K562 (cell line): ENCODE measurements around the gene MRPL37. TPM values are rescaled to one million over a fixed set of nuclear protein-coding genes. Genes with fewer than 3 reads are reported as not detected.

Experiments
- ATAC-seq: fragments of 200-7000 bp; cut with Tn5 transposase; 3 replicates; pipeline ENCODE4 v1.9.1; 2020; ENCODE audit warnings: moderate library complexity
- BruUV-seq: library from RNA; stranded (reverse); fragments of 400-500 nt; replicated peaks from 2 replicates; lab custom pipeline; 2021; lab: Mats Ljungman, UMichigan
- CTCF ChIA-PET: fragments of 300-600 bp; formaldehyde crosslinking; extraction: SDS; loops from one replicate; lab custom pipeline; 2021; ENCODE audit warnings: low intra/inter-chr PET ratio; lab: Yijun Ruan, JAX
- POLR2A ChIA-PET: fragments of 300-600, 350-650 bp; sonication (Branson Sonifier 250); formaldehyde crosslinking; extraction: SDS; loops from one replicate; lab custom pipeline; 2021; ENCODE audit warnings: antibody characterized with exemption, inconsistent platforms; lab: Yijun Ruan, JAX
- DNase-seq, 4 experiments: peaks; one replicate each; pipeline versions ENCODE4 v3.0.0 to v3.0.0-alpha.2; 2011 to 2018; ENCODE audit warnings: low spot score in 3 of 4, mixed read lengths in 3 of 4; ENCODE audit errors: extremely low read depth in 1 of 4
- FAIRE-seq: peaks from 2 replicates; lab custom pipeline; 2011; peaks lifted over from hg19 to GRCh38; lab: Jason Lieb, UNC
- H2AFZ ChIP-seq: 2 replicates; pipeline ENCODE4 v1.6.0; 2011; ENCODE audit warnings: low read depth, low read length, control low read depth, inconsistent platforms
- H3K27ac ChIP-seq: fragments of 200-600 bp; 3 replicates; pipeline ENCODE4 v1.8.0; 2011; ENCODE audit warnings: low read depth, mild to moderate bottlenecking, control low read depth, inconsistent platforms, low read length, moderate library complexity, mixed read lengths; ENCODE audit errors: extremely low read depth
- H3K27me3 ChIP-seq, 2 experiments: fragments of 300-600 bp in 1 of 2; 2 replicates in 1 of 2; 3 replicates in 1 of 2; pipeline versions ENCODE4 v1.6.0 to v1.8.0; 2011; ENCODE audit warnings: inconsistent platforms in 2 of 2, low read length in 2 of 2, mild to moderate bottlenecking in 1 of 2, mixed read lengths in 1 of 2, moderate library complexity in 1 of 2; ENCODE audit not compliant: control insufficient read depth in 2 of 2, insufficient read depth in 2 of 2
- H3K36me3 ChIP-seq: fragments of 300-600 bp; 3 replicates; pipeline ENCODE4 v1.8.0; 2011; ENCODE audit warnings: mild to moderate bottlenecking, low read length, inconsistent platforms; ENCODE audit not compliant: control insufficient read depth, insufficient read depth
- H3K4me1 ChIP-seq, 2 experiments: fragments of 200-600 bp in 1 of 2; replicated peaks in 1 of 2; 2 replicates in 1 of 2; 3 replicates in 1 of 2; pipeline versions ENCODE4 v1.5.1 to v1.8.0; 2011; ENCODE audit warnings: inconsistent platforms in 2 of 2, low read length in 2 of 2, mild to moderate bottlenecking in 1 of 2, mixed read lengths in 1 of 2, moderate library complexity in 1 of 2; ENCODE audit not compliant: control insufficient read depth in 2 of 2, insufficient read depth in 2 of 2
- H3K4me2 ChIP-seq: 2 replicates; pipeline ENCODE4 v1.6.1; 2011; ENCODE audit warnings: low read length, control low read depth, inconsistent platforms, mixed read lengths; ENCODE audit not compliant: insufficient read depth
- H3K4me3 ChIP-seq: fragments of 200-600 bp; sonication (generic), shearing (Covaris generic); 2 replicates; pipeline ENCODE4 v1.5.1; 2016; ENCODE audit warnings: control low read depth, inconsistent platforms
- H3K79me2 ChIP-seq: fragments of 200-600 bp; 3 replicates; pipeline ENCODE4 v1.8.0; 2011; ENCODE audit warnings: low read length, inconsistent platforms; ENCODE audit not compliant: control insufficient read depth, insufficient read depth
- H3K9ac ChIP-seq, 2 experiments: 2 replicates each; pipeline versions ENCODE4 v1.6.0 to v1.6.1; 2011; ENCODE audit warnings: low read depth in 2 of 2, low read length in 2 of 2, control low read depth in 1 of 2, inconsistent platforms in 1 of 2, mild to moderate bottlenecking in 1 of 2, mixed read lengths in 1 of 2; ENCODE audit not compliant: insufficient read depth in 1 of 2
- H3K9me1 ChIP-seq: one replicate; pipeline ENCODE4 v1.6.0; 2011; ENCODE audit warnings: inconsistent platforms, mild to moderate bottlenecking, low read length, moderate library complexity; ENCODE audit not compliant: control insufficient read depth, insufficient read depth
- H3K9me3 ChIP-seq: replicated peaks from 2 replicates; pipeline ENCODE4 v1.5.1; 2011; ENCODE audit warnings: low read depth, low read length, inconsistent platforms; ENCODE audit not compliant: control insufficient read depth, insufficient read depth
- H4K20me1 ChIP-seq: replicated peaks from 2 replicates; pipeline ENCODE4 v1.6.1; 2011; ENCODE audit warnings: low read length, inconsistent platforms, mixed read lengths; ENCODE audit not compliant: control insufficient read depth, insufficient read depth
- CBX8 ChIP-seq: fragments of 200-600 bp; sonication (generic); IDR thresholded peaks from 2 replicates; pipeline ENCODE4 v1.6.1; 2012; ENCODE audit warnings: borderline replicate concordance, mixed run types, low read depth, mild to moderate bottlenecking, moderate library complexity, mixed read lengths, low read length, control low read depth, inconsistent platforms; ENCODE audit not compliant: poor library complexity, severe bottlenecking; ENCODE audit errors: extremely low read depth
- E2F3 ChIP-seq: fragments of 250-450 bp; sonication (Bioruptor Pico); IDR thresholded peaks from 2 replicates; pipeline ENCODE4 v1.4.0; 2020; ENCODE audit warnings: mild to moderate bottlenecking
- NFE2 ChIP-seq: IDR thresholded peaks from 2 replicates; pipeline ENCODE4 v1.6.1; 2014; ENCODE audit warnings: antibody characterized with exemption, low read depth
- ZBED1 ChIP-seq: IDR thresholded peaks from 2 replicates; pipeline ENCODE4 v1.6.1; 2014
- WGBS: fragments of 100-300 bp; shearing (Covaris generic); methylation state at CpG from one replicate; pipeline ENCODE4 v1.1.6; 2016; ENCODE audit warnings: low coverage, mixed read lengths; ENCODE audit not compliant: insufficient coverage; ENCODE audit errors: missing lambda C conversion rate; 5-methylcytosine and 5-hydroxymethylcytosine counted together
- in situ Hi-C: fragments of 300-500 bp; cut with MboI; formaldehyde crosslinking; loops from 4 replicates; pipeline ENCODE4 v1.15.0; 2018; ENCODE audit warnings: inconsistent platforms, mixed read lengths
- intact Hi-C: fragments of 100-400 bp; cut with micrococcal nuclease; formaldehyde crosslinking; loops from 2 replicates; pipeline ENCODE4 v1.14.2; 2022
- polyA plus RNA-seq, 8 experiments: library from polyadenylated mRNA; depleted of rRNA in 4 of 8; stranded (reverse) in 5 of 8; unstranded in 3 of 8; fragments of >200 nt; fragmentation: Nextera tagmentation in 2 of 8; fragmentation: Illumina TruSeq in 1 of 8; extraction: Ambion mirVana in 2 of 8; extraction: Trizol in 1 of 8; gene quantifications; 2 replicates each; pipeline versions ENCODE4 v1.2.1 to v1.2.3, GENCODE V29; 2011 to 2014; ENCODE audit warnings: inconsistent platforms in 1 of 8, missing spikeins in 1 of 8
- total RNA-seq, 7 experiments: library from RNA; depleted of rRNA in 6 of 7; stranded (reverse); fragments of >200 nt in 6 of 7; fragmentation: Illumina TruSeq in 2 of 7; extraction: Trizol in 2 of 7; gene quantifications; 2 replicates each; pipeline versions ENCODE4 v1.2.1 to v1.2.3, GENCODE V29; 2011 to 2021; ENCODE audit warnings: low replicate concordance in 1 of 7
- TF ChIP-seq, protein P1 (sequence below): fragments of 200-600 bp; sonication (generic); IDR thresholded peaks from one replicate; pipeline ENCODE4 v1.6.1; 2012; ENCODE audit warnings: mild to moderate bottlenecking, low read depth, low read length, inconsistent platforms

The MRPL37 gene
- total and polyA plus RNA-seq, 9 of the 15 experiments (the other 6 are each of a cell fraction or from before 2014, with no cell fraction given): 52.2 to 303 (median 180) TPM

DNA sequence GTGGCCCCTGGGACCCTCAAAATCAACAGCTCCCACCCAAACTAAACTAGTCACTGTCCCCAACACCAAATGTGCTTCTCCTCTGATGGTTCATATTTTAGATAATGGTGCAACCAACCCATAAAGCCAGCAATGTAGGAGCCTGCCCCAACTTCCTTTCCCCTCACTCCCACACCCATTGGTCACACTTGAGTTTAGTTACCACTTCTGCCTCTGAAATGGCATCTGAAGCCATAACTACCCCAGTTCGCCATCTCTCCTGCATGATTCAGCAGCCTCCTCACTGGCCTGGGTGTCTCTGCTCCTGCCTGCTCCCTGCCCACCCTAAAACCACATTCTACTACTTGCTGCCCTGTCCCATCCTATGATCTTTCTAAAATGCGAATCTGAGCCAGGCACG is 43.8 kb upstream of the MRPL37 start:
- Histone ChIP-seq H4K20me1 (no peaks in the 10 kb centered on the region), H3K4me2 (no peak overlapping the region), H3K79me2 (no peaks in the 10 kb centered on the region), H3K27ac (no peak overlapping the region), H3K9ac (no peak overlapping the region), H2AFZ (no peak overlapping the region), H3K9me3 (no peaks in the 10 kb centered on the region), H3K36me3 (no peaks in the 10 kb centered on the region), H3K4me1 (peaks cover 0 to 9% of the 10 kb centered on the region in 2 experiments; a peak in 1 of 5 replicates), H3K27me3 (peaks cover 0 to 5% of the 10 kb centered on the region in 2 experiments; a peak in 1 of 5 replicates), H3K4me3 (no peak overlapping the region), H3K9me1 (no peaks in the 10 kb centered on the region)
- TF ChIP-seq NFE2 (0 out of 2 replicates have a peak, but pooled peaks have one; percentile 3), E2F3 (CRISPR knock-in tag) (no peak), CBX8 (no peak), ZBED1 (no peak)
- TF ChIP-seq, protein P1, sequence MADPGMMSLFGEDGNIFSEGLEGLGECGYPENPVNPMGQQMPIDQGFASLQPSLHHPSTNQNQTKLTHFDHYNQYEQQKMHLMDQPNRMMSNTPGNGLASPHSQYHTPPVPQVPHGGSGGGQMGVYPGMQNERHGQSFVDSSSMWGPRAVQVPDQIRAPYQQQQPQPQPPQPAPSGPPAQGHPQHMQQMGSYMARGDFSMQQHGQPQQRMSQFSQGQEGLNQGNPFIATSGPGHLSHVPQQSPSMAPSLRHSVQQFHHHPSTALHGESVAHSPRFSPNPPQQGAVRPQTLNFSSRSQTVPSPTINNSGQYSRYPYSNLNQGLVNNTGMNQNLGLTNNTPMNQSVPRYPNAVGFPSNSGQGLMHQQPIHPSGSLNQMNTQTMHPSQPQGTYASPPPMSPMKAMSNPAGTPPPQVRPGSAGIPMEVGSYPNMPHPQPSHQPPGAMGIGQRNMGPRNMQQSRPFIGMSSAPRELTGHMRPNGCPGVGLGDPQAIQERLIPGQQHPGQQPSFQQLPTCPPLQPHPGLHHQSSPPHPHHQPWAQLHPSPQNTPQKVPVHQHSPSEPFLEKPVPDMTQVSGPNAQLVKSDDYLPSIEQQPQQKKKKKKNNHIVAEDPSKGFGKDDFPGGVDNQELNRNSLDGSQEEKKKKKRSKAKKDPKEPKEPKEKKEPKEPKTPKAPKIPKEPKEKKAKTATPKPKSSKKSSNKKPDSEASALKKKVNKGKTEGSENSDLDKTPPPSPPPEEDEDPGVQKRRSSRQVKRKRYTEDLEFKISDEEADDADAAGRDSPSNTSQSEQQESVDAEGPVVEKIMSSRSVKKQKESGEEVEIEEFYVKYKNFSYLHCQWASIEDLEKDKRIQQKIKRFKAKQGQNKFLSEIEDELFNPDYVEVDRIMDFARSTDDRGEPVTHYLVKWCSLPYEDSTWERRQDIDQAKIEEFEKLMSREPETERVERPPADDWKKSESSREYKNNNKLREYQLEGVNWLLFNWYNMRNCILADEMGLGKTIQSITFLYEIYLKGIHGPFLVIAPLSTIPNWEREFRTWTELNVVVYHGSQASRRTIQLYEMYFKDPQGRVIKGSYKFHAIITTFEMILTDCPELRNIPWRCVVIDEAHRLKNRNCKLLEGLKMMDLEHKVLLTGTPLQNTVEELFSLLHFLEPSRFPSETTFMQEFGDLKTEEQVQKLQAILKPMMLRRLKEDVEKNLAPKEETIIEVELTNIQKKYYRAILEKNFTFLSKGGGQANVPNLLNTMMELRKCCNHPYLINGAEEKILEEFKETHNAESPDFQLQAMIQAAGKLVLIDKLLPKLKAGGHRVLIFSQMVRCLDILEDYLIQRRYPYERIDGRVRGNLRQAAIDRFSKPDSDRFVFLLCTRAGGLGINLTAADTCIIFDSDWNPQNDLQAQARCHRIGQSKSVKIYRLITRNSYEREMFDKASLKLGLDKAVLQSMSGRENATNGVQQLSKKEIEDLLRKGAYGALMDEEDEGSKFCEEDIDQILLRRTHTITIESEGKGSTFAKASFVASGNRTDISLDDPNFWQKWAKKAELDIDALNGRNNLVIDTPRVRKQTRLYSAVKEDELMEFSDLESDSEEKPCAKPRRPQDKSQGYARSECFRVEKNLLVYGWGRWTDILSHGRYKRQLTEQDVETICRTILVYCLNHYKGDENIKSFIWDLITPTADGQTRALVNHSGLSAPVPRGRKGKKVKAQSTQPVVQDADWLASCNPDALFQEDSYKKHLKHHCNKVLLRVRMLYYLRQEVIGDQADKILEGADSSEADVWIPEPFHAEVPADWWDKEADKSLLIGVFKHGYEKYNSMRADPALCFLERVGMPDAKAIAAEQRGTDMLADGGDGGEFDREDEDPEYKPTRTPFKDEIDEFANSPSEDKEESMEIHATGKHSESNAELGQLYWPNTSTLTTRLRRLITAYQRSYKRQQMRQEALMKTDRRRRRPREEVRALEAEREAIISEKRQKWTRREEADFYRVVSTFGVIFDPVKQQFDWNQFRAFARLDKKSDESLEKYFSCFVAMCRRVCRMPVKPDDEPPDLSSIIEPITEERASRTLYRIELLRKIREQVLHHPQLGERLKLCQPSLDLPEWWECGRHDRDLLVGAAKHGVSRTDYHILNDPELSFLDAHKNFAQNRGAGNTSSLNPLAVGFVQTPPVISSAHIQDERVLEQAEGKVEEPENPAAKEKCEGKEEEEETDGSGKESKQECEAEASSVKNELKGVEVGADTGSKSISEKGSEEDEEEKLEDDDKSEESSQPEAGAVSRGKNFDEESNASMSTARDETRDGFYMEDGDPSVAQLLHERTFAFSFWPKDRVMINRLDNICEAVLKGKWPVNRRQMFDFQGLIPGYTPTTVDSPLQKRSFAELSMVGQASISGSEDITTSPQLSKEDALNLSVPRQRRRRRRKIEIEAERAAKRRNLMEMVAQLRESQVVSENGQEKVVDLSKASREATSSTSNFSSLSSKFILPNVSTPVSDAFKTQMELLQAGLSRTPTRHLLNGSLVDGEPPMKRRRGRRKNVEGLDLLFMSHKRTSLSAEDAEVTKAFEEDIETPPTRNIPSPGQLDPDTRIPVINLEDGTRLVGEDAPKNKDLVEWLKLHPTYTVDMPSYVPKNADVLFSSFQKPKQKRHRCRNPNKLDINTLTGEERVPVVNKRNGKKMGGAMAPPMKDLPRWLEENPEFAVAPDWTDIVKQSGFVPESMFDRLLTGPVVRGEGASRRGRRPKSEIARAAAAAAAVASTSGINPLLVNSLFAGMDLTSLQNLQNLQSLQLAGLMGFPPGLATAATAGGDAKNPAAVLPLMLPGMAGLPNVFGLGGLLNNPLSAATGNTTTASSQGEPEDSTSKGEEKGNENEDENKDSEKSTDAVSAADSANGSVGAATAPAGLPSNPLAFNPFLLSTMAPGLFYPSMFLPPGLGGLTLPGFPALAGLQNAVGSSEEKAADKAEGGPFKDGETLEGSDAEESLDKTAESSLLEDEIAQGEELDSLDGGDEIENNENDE: no peak
- POLR2A ChIA-PET: no interaction called here
- no TSS peak for BruUV-seq
- no peak for ATAC-seq
- in situ Hi-C loops (no loop called here), intact Hi-C loops (no loop called here)
- CTCF ChIA-PET: no interaction called here
- DNase-seq: no peak
- FAIRE-seq: no peak
- 20% methylated on average over 3 of the region's 3 CpGs for WGBS
